Measurements from ENCODE around the gene NDUFA11. TPM values are rescaled to one million over a fixed set of nuclear protein-coding genes. Genes with fewer than 3 reads are reported as not detected.

The NDUFA11 gene
- total RNA-seq, 2 experiments from 2014 or later: 233 to 237 TPM

- H3K4me1 Mint-ChIP-seq (ENCODE audit: low read depth): no peaks in the 10 kb centered on the region
- no peaks in the 10 kb centered on the region for H3K27me3 Mint-ChIP-seq
- POLR2A ChIA-PET: no interaction called here
- ATAC-seq (no peak), DNase-seq (no peak)
- H3K36me3 Mint-ChIP-seq (ENCODE audit: low read depth): peaks cover 26% of the 10 kb centered on the region
- no peak overlapping the region for H3K27ac Mint-ChIP-seq
- CTCF ChIA-PET: interaction anchor here (1.1 kb wide), 1 partner anchor 118 kb away, joined by 3 read pairs; no protein-coding TSS in a partner anchor
- TF ChIP-seq, protein P1, sequence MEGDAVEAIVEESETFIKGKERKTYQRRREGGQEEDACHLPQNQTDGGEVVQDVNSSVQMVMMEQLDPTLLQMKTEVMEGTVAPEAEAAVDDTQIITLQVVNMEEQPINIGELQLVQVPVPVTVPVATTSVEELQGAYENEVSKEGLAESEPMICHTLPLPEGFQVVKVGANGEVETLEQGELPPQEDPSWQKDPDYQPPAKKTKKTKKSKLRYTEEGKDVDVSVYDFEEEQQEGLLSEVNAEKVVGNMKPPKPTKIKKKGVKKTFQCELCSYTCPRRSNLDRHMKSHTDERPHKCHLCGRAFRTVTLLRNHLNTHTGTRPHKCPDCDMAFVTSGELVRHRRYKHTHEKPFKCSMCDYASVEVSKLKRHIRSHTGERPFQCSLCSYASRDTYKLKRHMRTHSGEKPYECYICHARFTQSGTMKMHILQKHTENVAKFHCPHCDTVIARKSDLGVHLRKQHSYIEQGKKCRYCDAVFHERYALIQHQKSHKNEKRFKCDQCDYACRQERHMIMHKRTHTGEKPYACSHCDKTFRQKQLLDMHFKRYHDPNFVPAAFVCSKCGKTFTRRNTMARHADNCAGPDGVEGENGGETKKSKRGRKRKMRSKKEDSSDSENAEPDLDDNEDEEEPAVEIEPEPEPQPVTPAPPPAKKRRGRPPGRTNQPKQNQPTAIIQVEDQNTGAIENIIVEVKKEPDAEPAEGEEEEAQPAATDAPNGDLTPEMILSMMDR (IDR thresholded peaks at IDR 0.05): no peak
- no peaks in the 10 kb centered on the region for H3K9me3 Mint-ChIP-seq
- intact Hi-C loops (cut with micrococcal nuclease): no loop called here
- no peak overlapping the region for H3K4me3 Mint-ChIP-seq
Measured at GRCh38 chr19:5921516-5922160, 18.0 kb upstream of the NDUFA11 start.

- ATAC-seq (no peak), DNase-seq (no peak)
- Mint-ChIP-seq H3K4me3 (no peak overlapping the region), H3K9me3 (no peaks in the 10 kb centered on the region), H3K4me1 (ENCODE audit: low read depth) (no peaks in the 10 kb centered on the region), H3K27me3 (no peaks in the 10 kb centered on the region), H3K27ac (no peak overlapping the region), H3K36me3 (ENCODE audit: low read depth) (peaks cover 14% of the 10 kb centered on the region)
- ChIA-PET POLR2A (no interaction called here), CTCF (no interaction called here)
- TF ChIP-seq, protein P1 (IDR thresholded peaks at IDR 0.05): no peak
- intact Hi-C loops (cut with micrococcal nuclease): no loop called here
Measured at GRCh38 chr19:5918463-5919079, 15.0 kb upstream of the NDUFA11 start.

DNA sequence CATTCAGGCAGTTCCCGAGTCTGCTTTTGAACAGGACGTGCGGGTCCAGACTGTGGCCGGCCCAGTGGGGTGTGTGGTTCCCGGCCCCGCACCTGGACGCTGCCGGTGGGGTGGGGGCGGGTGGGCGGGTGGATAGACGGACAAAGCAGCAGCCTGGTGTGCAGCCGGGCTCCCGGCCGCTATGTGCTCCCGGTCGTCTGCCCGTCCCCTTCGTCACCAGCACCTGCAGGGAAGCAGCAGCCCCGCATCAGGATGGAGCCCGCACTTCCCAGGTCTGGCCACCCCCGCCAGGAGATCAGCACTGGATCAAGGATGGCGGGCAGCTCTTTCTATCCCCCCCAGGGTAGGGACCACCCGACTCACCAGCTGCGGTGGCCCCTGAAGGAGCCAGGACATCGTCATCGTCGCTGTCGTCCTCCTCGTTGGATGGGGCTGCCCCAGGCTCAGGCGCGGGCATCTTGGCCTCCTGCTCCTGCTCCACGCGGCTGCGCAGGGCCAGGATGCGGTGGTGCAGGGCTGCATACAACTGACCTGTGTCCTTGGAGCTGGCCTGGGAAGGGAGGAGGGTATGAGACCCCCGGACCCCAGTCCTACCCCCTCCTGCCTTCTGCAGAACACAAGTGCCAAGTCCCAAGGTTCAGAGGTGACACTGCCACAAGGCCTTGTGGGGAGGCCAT lies 14.0 kb upstream of the NDUFA11 start:
- TF ChIP-seq, protein P1 (IDR thresholded peaks at IDR 0.05): no peak
- intact Hi-C loops (cut with micrococcal nuclease): no loop called here
- ChIA-PET POLR2A (no interaction called here), CTCF (no interaction called here)
- Mint-ChIP-seq H3K4me1 (ENCODE audit: low read depth) (no peaks in the 10 kb centered on the region), H3K9me3 (no peaks in the 10 kb centered on the region), H3K36me3 (ENCODE audit: low read depth) (peaks cover 9% of the 10 kb centered on the region), H3K4me3 (no peak overlapping the region), H3K27me3 (no peaks in the 10 kb centered on the region), H3K27ac (no peak overlapping the region)
- no peak for ATAC-seq
- no peak for DNase-seq

DNA sequence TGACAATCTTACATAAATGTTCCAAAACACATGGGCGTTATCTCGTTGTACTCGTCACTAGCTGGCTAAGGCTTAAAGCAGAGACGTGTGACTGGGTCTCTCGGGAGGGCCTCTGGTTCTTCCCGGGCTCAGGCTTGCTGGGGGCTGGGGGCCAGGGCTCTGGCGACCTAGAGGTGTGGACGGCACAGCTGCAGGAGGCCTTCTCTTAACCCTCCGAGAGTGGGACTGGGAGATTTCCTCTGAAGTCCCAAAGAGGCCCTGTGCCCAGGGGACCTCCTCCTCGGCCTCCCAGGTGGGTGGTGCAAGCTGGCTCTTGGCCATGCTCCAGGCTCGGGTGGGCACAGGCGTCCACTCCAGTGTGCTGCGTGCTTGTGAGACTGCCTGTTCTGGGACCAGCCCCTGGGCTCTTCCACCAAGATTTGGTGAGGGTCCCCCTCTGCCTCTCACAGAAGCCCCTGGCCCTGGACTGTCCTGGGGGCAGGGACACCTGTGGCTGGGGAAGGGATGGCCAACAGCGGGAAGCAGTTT lies 12.7 kb upstream of the NDUFA11 start:
- intact Hi-C loops (cut with micrococcal nuclease): no loop called here
- no peaks in the 10 kb centered on the region for H3K9me3 Mint-ChIP-seq
- no peak overlapping the region for H3K4me3 Mint-ChIP-seq
- H3K27me3 Mint-ChIP-seq: no peaks in the 10 kb centered on the region
- DNase-seq (no peak), ATAC-seq (no peak)
- no peak overlapping the region for H3K27ac Mint-ChIP-seq
- TF ChIP-seq, protein P1 (IDR thresholded peaks at IDR 0.05): no peak
- ChIA-PET POLR2A (interaction anchor here (0.7 kb wide), 1 partner anchor 8 kb away, joined by 3 read pairs; no protein-coding TSS in a partner anchor), CTCF (no interaction called here)
- peaks cover 2% of the 10 kb centered on the region for H3K36me3 Mint-ChIP-seq (ENCODE audit: low read depth)
- H3K4me1 Mint-ChIP-seq (ENCODE audit: low read depth): no peaks in the 10 kb centered on the region

- ChIA-PET CTCF (no interaction called here), POLR2A (interaction anchor here (0.7 kb wide), 1 partner anchor 8 kb away, joined by 3 read pairs; no protein-coding TSS in a partner anchor)
- no peak for DNase-seq
- Mint-ChIP-seq H3K4me1 (ENCODE audit: low read depth) (no peaks in the 10 kb centered on the region), H3K27me3 (no peaks in the 10 kb centered on the region), H3K9me3 (no peaks in the 10 kb centered on the region), H3K4me3 (no peak overlapping the region), H3K27ac (no peak overlapping the region), H3K36me3 (ENCODE audit: low read depth) (peaks cover 2% of the 10 kb centered on the region)
- TF ChIP-seq, protein P1 (IDR thresholded peaks at IDR 0.05): no peak
- intact Hi-C loops (cut with micrococcal nuclease): no loop called here
- no peak for ATAC-seq
Measured at GRCh38 chr19:5915782-5916165, 12.2 kb upstream of the NDUFA11 start.

All from activated CD8-positive, alpha-beta T cell treated with anti-CD3 and anti-CD28 coated beads for 36 hours (primary cell).